Measurements from ENCODE around the gene NAA40. TPM values are rescaled to one million over a fixed set of nuclear protein-coding genes. Genes with fewer than 3 reads are reported as not detected.
A peak's percentile ranks its signal among the peaks of the same experiment; 100 is the strongest.

Gene NAA40
- total and polyA plus RNA-seq, 2 of the 13 experiments (the other 11 are each of a cell fraction or from before 2014, with no cell fraction given) = 11.1 to 17.9 TPM

GRCh38 chr11:63919267-63920125, 19.3 kb upstream of the NAA40 start (continued):
- TF ChIP-seq UBTF (CRISPR knock-in tag; IDR thresholded peaks at IDR 0.05) = peak; percentile 44
- no peak for TF ChIP-seq ZUFSP (CRISPR knock-in tag; IDR thresholded peaks at IDR 0.05; ENCODE audit: borderline replicate concordance)
- peak; percentile 64; the same call in 1 of the 2 replicates for TF ChIP-seq KDM5B (CRISPR knock-in tag; IDR thresholded peaks at IDR 0.05; ENCODE audit: borderline replicate concordance)
- TF ChIP-seq AHR (CRISPR knock-in tag; IDR thresholded peaks at IDR 0.05) = no peak
- peak; percentile 27; the same call in 1 of the 2 replicates for TF ChIP-seq IKZF5 (CRISPR knock-in tag; IDR thresholded peaks at IDR 0.05)
- TF ChIP-seq REPIN1 (CRISPR knock-in tag; IDR thresholded peaks at IDR 0.05; ENCODE audit: borderline replicate concordance, low read depth) = no peak
- peak; percentile 43; the same call in 1 of the 2 replicates for TF ChIP-seq HNF4A (CRISPR knock-in tag; IDR thresholded peaks at IDR 0.05)
- TF ChIP-seq ZNF580 (CRISPR knock-in tag; IDR thresholded peaks at IDR 0.05; ENCODE audit: borderline replicate concordance, low read depth) = 0 out of 2 replicates have a peak, but pooled peaks have one; percentile 29
- TF ChIP-seq PRDM4 (CRISPR knock-in tag; IDR thresholded peaks at IDR 0.05; ENCODE audit: borderline replicate concordance) = no peak
- TF ChIP-seq ZNF414 (CRISPR knock-in tag; IDR thresholded peaks at IDR 0.05) = 0 out of 2 replicates have a peak, but pooled peaks have one; percentile 33
- peak; percentile 84 for TF ChIP-seq ZBTB2 (CRISPR knock-in tag; IDR thresholded peaks at IDR 0.05; ENCODE audit: low read depth)
- TF ChIP-seq THAP9 (CRISPR knock-in tag; IDR thresholded peaks at IDR 0.05; ENCODE audit: borderline replicate concordance) = no peak
